Prostate gland (tissue), 2 donors: ENCODE measurements around the gene BCKDK. TPM values are rescaled to one million over a fixed set of nuclear protein-coding genes. Genes with fewer than 3 reads are reported as not detected.

ENCODE experiments used
- DNase-seq: peaks from one replicate; pipeline ENCODE4 v3.0.0-alpha.2; 2019; ENCODE audit warnings: low spot score
- H3K27ac ChIP-seq, 2 donors: fragments of 200-600 bp; sonication (generic); 2 replicates each; pipeline ENCODE4 v1.5.1; 2017 to 2019
- H3K27me3 ChIP-seq: fragments of 200-600 bp; sonication (generic); replicated peaks from 2 replicates; pipeline ENCODE4 v1.5.1; 2019; ENCODE audit not compliant: insufficient read depth
- H3K36me3 ChIP-seq, 2 donors: fragments of 200-600 bp; sonication (generic); 1 replicate in 1 of 2; 2 replicates in 1 of 2; pipeline versions ENCODE4 v1.5.1 to v1.8.1; 2017 to 2019
- H3K4me1 ChIP-seq: fragments of 200-600 bp; sonication (generic); replicated peaks from 2 replicates; pipeline ENCODE4 v1.5.1; 2019
- H3K4me3 ChIP-seq, 2 donors: fragments of 200-600 bp; sonication (generic); 2 replicates each; pipeline ENCODE4 v1.5.1; 2017 to 2019
- H3K9me3 ChIP-seq: fragments of 200-600 bp; sonication (generic); 2 replicates; pipeline ENCODE4 v1.5.1; 2017
- CTCF ChIP-seq, 4 experiments: fragments of 200-600 bp in 2 of 4; fragments of 450-650 bp in 2 of 4; sonication (generic) in 2 of 4; IDR thresholded peaks; 1 replicate in 3 of 4; 2 replicates in 1 of 4; pipeline ENCODE4 v1.5.1; 2016 to 2019; ENCODE audit warnings: antibody characterized with exemption in 4 of 4, mild to moderate bottlenecking in 2 of 4, moderate library complexity in 2 of 4
- POLR2A ChIP-seq: fragments of 450-650 bp; IDR thresholded peaks from one replicate; pipeline ENCODE4 v1.6.1; 2016; ENCODE audit warnings: antibody characterized with exemption, mild to moderate bottlenecking
- POLR2AphosphoS5 ChIP-seq: sonication (generic); formaldehyde crosslinking; IDR thresholded peaks from one replicate; pipeline ENCODE4 v1.6.1; 2017; ENCODE audit warnings: antibody characterized with exemption
- WGBS: methylation state at CpG from one replicate; pipeline ENCODE4 v1.1.5; 2018; 5-methylcytosine and 5-hydroxymethylcytosine counted together
- intact Hi-C: fragments of 100-400 bp; cut with DNase I; formaldehyde crosslinking; loops from one replicate; pipeline ENCODE4 v1.14.2; 2022
- total RNA-seq, 2 donors: library from RNA; depleted of rRNA; stranded (reverse); fragments of >200 nt; gene quantifications; one replicate each; pipeline ENCODE4 v1.1.0, GENCODE V29; 2016

The BCKDK gene
- total RNA-seq, 2 donors from 2014 or later = 78.5 to 80.6 TPM

GRCh38 chr16:31109622-31110021 is 1.4 kb downstream of the BCKDK start:
- no peak for DNase-seq
- Histone ChIP-seq H3K4me3 (no peak overlapping the region), H3K27ac (no peak overlapping the region), H3K36me3 (peaks cover 0 to 8% of the 10 kb centered on the region in 2 donors), H3K9me3 (no peaks in the 10 kb centered on the region), H3K27me3 (no peaks in the 10 kb centered on the region), H3K4me1 (peaks cover 7% of the 10 kb centered on the region)
- no peak for TF ChIP-seq POLR2A
- TF ChIP-seq POLR2AphosphoS5 = no peak
- no peak for TF ChIP-seq CTCF (IDR thresholded peaks at IDR 0.05)
- WGBS = 87% methylated on average over 12 of the region's 12 CpGs
- intact Hi-C loops = loop anchor here (5.0 kb wide), 1 partner anchor 33 kb away; no protein-coding TSS in a partner anchor

GRCh38 chr16:31110106-31111034 is 2.2 kb downstream of the BCKDK start:
- DNase-seq = no peak
- TF ChIP-seq POLR2AphosphoS5 = no peak
- TF ChIP-seq POLR2A = no peak
- no peak for TF ChIP-seq CTCF (IDR thresholded peaks at IDR 0.05)
- H3K4me3 ChIP-seq = no peak overlapping the region
- H3K36me3 ChIP-seq = peaks cover 0 to 8% of the 10 kb centered on the region in 2 donors
- WGBS = 86% methylated on average over 26 of the region's 26 CpGs
- H3K9me3 ChIP-seq = no peaks in the 10 kb centered on the region
- H3K4me1 ChIP-seq = peaks cover 7% of the 10 kb centered on the region
- H3K27ac ChIP-seq = no peak overlapping the region
- intact Hi-C loops = no loop called here
- no peaks in the 10 kb centered on the region for H3K27me3 ChIP-seq

GRCh38 chr16:31111881-31112466 is 3.8 kb downstream of the BCKDK start:
- no peak for DNase-seq
- H3K4me1 ChIP-seq = peaks cover 10% of the 10 kb centered on the region
- H3K36me3 ChIP-seq = peaks cover 0 to 8% of the 10 kb centered on the region in 2 donors
- no peak for TF ChIP-seq POLR2AphosphoS5
- no peak overlapping the region for H3K4me3 ChIP-seq
- no peak overlapping the region for H3K27ac ChIP-seq
- H3K27me3 ChIP-seq = no peaks in the 10 kb centered on the region
- intact Hi-C loops = no loop called here
- WGBS = 88% methylated on average over 20 of the region's 23 CpGs
- H3K9me3 ChIP-seq = no peaks in the 10 kb centered on the region

- intact Hi-C loops = no loop called here
- WGBS = 65% methylated on average over 2 of the region's 2 CpGs
- H3K4me3 ChIP-seq = no peak overlapping the region
- no peak for DNase-seq
- peaks cover 0 to 8% of the 10 kb centered on the region in 2 donors for H3K36me3 ChIP-seq
- TF ChIP-seq POLR2A = no peak
- TF ChIP-seq CTCF (IDR thresholded peaks at IDR 0.05) = no peak
- TF ChIP-seq POLR2AphosphoS5 = no peak
- no peak overlapping the region for H3K27ac ChIP-seq
- peaks cover 11% of the 10 kb centered on the region for H3K4me1 ChIP-seq
- H3K27me3 ChIP-seq = no peaks in the 10 kb centered on the region
- no peaks in the 10 kb centered on the region for H3K9me3 ChIP-seq
Observed at GRCh38 chr16:31112711-31113110, 4.5 kb downstream of the BCKDK start.

GRCh38 chr16:31113121-31114120 is 5.2 kb downstream of the BCKDK start:
- Histone ChIP-seq H3K4me3 (no peak overlapping the region), H3K9me3 (no peaks in the 10 kb centered on the region), H3K27ac (peak overlapping the region; percentile 11 to 17), H3K4me1 (peaks cover 11% of the 10 kb centered on the region), H3K27me3 (no peaks in the 10 kb centered on the region), H3K36me3 (peaks cover 0 to 8% of the 10 kb centered on the region in 2 donors)
- no peak for DNase-seq
- intact Hi-C loops = no loop called here
- TF ChIP-seq CTCF (IDR thresholded peaks at IDR 0.05) (no peak), POLR2AphosphoS5 (no peak), POLR2A (no peak)
- 64% methylated on average over 5 of the region's 5 CpGs for WGBS
